ENCODE measurements around the gene CETN3.
"Not testable (repeated sequence)": the region's sequence is repeated elsewhere in the genome, so short reads cannot be mapped to it uniquely, and the experiment has no call there.

CETN3 gene

DNA sequence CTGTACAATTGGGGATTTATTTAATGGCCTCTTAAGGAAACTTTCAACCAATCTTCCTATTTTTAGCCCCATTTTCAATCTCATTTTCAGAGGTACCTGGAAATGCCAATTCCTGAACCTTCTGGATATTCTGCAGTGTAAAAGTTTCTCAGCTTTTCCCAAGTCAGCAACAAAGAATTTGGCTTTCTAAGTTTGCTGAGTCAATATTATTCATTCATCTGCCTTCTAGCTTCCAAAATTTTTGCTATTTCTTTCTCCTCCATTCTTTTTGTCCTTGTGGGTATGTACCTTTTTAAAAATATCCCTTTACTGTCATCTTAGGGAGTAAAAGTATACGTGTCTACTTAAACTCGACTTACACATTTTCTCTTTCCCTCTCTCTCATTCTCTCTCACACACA is 25.7 kb downstream of the CETN3 start:
- no peak for DNase-seq (ENCODE audit: low read depth)

DNA sequence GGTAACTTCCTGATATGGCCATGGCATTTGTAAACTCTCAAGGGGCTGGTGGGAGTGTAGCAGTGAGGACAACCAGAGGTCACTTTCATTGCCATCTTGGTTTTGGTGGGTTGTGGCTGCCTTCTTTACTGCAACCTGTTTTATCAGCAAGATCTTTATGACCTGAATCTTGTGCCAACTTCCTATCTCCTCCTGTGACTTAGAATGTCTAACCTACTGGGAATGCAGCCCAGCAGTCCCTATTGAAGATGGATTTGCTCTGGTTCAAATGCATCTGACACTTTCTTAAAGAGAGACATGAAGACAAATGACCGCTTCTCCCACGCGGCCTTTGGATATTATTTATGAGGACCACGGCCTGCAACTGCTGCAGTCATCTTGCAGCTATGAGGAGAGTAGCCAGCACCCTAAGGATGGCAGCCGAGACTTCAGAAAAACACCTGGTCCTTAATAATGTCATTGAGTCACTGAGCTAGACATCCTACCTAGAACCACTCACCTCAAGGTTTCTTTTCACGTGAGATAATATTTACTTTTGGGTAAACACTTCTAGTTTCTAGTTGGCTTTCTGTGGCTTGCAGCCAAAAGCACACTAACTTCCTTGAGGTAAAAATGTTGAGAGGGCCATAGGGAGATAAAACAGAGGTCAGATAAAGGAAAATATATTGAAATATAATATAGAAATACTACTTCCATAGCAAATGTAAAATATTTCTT is 28.2 kb downstream of the CETN3 start:
- no peak for DNase-seq (ENCODE audit: low read depth)

DNA sequence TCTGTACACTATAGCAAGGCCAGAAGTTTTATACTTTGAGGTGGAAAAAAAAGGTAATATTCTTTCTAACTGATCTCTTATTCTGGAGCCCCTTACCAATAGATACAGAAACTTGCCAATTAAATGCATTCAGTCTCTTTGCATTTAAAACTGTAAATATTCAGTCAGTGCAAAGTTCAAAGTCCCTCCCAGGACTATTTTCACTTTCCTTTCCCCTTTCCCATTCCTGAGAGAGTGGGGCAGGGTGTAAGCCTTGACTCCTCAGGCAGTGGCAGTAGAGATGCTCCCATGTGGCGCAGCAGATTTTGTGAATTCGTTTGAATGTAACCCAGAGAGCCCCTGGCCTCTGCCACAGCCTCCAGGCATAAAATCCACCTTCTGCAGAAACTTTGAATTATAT is 29.9 kb downstream of the CETN3 start:
- DNase-seq (ENCODE audit: low read depth), result no peak

DNA sequence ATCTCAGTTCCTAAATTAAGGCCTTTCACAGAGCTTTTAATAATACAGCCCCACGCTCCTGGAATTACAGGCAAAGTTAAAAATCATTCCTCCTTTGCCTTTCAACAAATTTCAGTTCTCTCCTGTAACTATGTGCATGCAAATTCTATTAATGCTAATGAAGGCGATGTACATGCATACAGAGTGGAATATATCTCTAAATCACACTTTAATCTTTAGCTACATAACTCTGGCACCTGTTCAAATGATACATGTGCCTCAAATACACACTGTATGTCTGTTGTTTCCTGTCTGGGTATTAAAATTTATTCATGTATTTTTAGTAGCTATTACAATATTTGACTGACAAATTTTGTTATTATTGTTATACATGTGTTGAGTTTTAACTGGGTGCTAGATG is 30.8 kb downstream of the CETN3 start:
- DNase-seq (ENCODE audit: low read depth), result no peak

DNA sequence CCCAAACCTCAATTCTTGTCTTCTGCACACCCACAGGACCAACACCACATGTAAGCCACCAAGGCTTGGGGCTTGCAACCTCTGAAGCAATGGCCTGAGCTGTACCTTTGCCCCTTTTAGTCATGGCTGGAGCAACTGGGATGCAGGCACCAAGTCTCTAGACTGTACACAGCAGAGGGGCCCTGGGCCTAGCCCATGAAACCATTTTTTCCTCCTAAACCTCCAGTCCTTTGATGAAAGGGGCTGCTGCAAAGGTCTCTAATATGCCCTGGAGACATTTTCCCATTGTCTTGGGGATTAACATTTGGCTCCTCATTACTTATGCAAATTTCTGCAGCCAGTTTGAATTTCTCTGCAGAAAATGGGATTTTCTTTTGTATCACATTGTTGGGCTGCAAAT is 38.3 kb downstream of the CETN3 start:
- DNase-seq (ENCODE audit: low read depth), result not testable (repeated sequence)

DNA sequence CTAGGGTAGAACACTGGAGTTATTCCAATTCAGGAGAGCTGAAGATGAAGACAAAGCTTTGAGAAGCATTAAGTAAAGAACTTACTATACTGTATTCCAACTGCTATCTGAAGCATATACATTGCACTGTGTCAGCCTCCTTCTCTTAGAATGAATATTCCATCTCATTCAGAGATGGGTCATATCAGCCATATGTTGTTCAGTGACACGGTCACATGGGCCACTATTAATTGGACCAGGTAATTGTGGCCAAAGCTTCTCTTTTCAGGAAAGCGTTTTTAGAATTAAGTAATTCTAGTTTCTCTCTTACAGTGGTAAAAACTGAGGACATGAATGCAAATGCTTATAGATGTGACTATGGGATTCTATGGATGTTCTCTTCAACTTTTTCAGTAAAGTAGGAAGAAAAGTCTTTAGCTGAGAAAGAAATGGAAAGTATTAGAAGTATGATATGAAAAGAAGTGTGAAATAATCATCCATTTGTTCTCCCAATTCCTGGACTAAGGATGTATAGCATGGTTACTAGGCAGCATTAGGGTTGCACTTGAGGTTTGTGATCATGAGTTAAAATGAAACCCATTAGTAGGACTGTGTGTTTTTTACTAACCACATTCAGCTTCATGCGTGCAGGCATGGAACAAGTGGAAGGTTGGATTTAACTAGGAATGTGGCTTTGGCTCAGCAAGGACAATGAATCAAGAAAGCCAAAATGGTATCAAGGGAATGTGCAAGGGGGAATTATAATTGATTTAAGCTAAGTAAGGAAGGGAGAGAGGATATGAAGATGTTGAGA is 40.9 kb downstream of the CETN3 start:
- no peak for DNase-seq (ENCODE audit: low read depth)

DNA sequence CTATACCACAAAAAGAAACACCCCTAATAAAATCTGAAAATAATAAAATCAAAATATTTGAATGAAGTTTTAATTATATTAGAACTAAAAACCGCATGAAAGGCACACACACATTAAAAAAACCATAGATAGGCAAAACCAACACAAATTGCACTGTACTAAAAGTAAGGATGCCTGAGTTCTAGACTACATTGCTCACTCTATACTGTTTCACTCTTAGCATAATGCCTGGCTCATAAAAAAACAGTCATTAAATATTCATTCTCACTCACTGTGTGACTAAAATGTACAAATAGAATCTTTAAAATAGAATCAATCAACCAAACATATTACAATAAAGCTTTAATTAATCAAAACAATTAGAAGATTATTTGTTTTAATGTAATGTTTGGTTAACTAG is 41.7 kb downstream of the CETN3 start:
- no peak for DNase-seq (ENCODE audit: low read depth)

DNA sequence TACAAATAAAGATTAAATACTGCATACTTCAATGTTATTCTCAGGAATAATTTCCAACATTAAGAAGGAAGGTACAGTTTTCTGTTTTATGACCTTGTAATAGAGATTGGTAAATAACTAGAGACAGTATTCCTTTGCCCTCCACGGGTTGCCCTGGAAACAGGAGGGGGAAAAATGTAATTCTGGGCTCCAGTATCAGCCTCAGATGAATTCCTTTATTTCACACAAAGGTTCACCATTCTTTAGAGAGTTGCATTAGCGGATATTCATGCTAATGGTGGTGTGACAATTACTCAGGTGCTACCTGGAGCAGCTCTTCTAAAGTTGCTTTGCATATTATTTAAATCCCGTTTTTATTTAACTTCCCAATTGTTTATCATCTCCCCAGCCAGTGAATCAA is 42.6 kb downstream of the CETN3 start:
- no peak for DNase-seq (ENCODE audit: low read depth)

DNA sequence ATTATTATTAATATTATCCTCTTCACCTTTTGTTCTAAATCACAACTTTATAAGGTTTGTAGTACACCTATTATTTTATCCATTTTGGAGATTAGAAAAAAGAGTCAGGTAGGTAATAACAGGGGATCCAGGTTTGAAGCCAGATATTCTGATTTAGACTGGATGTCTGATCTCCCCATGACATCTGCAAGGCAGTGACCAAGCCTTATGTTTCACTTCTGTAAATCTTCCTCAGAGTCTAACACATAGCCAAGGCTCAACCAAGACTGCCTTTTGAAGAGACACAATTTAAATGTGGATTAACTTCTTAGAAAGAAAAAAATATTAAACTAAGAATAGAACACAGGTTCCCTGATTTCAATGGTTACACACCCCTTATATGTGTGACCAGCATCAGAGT is 44.2 kb downstream of the CETN3 start:
- no peak for DNase-seq (ENCODE audit: low read depth)

DNA sequence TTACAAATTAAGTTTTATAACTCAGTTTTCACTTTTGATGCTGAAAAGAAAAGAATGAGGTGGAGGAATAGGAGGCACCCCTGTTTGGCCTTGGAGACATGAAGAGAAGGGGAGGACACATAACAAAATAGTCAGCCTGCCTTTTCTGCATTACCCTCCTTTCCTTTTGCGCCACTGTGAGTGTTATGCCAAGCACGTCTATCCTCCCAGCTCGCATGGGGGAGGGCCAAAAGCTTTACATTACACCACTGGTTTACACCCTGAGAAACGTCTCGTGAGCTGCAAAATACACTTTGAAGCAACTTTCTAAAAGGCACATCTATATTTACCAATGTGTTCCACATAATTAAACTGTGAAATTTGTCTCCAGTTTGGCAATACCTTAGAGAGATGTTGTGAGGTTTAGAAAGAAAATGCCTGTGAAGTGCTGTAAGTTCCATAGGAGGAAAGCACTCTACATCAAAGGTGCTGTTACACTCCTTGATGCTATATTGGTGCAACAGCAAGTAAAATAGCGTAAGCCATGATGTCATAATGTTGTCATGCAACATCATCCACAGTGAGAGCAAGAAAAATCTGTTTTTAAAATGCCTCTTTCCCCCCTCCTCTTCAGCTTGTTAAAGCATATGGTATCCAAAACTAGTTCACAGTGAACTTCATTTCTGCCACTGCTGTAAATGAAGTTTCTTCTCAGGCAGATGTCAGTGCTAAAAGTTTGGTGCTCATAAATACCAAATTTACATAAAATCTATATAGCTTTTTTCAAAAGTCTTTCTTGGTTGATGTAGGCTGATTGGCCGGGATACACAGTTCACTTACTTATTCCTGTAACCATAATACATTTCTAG is 50.3 kb downstream of the CETN3 start:
- no peak for DNase-seq (ENCODE audit: low read depth)

DNA sequence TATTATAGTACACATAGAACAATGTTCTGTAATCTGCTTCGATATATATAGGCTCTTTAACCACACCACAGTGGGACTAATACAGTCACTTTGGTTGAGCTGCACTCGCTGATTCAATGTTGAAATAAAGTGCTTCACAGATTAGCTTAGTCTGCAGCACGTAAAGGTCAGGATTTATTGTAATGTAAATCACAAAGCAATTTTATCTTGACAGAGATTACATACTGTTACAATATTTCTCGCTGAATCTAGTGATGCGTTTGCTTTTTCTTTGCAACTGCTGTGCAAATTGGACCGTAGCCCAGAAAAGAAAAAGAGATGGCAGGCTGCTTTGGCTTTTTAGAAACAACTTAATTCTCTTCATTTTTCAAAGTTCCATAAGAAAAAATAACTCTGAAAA is 52.9 kb downstream of the CETN3 start:
- no peak for DNase-seq (ENCODE audit: low read depth)

DNA sequence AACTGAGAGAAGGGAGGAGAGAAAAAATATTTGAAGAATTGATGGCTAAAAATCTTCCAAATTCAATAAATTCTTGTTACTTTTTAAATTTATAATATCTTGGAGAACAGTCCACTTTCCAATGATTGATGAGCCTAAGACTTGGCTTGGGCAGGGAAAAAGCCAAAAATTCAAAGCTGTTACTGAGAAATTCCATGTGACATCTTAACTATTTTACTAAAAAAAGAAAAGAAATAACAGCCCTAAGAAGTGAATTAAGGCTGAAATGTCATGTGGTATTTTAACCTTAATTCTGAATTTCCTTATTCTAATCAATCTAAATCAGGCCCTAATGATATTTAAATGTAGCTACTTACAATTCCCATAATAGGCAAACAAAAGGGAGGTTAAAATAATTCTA is 53.4 kb downstream of the CETN3 start:
- DNase-seq (ENCODE audit: low read depth), result no peak

DNA sequence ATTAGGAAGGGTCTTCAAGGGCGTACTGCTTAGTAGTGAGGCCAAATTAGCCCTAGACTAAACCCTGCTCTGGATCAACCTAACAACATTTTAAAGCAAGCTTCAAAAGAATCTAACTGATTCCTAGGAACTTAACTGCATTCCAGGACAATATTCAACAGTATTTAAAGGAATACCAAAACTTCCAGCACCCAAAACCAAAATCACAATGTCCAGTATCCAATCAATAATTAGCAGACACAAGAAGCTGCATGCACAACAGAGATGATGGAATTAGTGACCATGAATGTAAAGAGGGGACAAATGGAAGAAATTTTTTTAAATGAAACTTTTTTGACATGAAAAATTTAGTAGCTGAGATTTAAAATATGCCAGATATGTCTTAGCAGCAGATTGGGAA is 53.9 kb downstream of the CETN3 start:
- DNase-seq (ENCODE audit: low read depth), result no peak

DNA sequence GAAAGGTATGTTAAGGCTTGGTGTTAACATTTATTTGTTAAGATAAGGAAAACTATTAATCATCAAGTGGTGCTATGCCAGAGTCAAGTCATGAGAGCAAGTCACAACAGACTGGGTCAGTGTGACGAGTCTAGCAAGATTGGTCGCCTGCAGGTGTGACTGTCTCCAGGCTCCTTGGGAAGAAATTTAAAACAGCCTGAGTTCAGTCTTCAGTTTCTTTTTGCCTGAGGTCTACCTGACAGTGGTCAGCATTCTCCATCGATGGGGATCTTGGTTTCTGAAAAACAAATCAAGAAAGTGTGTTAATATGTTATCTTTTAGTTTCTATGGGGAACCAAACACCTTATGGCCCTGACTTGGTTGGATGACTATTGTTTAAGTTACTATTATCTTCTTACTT is 56.3 kb downstream of the CETN3 start:
- DNase-seq (ENCODE audit: low read depth), result no peak

DNA sequence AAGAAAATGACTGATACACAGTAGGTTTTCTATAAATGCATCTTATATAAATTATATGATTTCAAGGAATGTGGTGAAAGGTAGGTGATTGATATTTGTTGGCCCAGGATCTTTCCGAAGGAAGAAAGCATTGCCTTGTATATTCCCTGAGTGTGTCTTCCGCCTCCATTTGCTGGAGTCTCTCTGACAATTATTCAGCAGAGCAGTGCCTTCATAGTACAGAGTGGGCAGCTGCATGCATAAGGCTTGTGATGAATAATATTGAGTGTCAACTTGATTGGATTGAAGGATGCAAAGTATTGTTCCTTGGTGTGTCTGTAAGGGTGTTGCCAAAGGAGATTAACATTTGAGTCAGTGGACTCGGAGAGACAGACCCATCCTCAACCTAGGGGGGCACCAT is 58.5 kb downstream of the CETN3 start:
- DNase-seq (ENCODE audit: low read depth), result no peak

DNA sequence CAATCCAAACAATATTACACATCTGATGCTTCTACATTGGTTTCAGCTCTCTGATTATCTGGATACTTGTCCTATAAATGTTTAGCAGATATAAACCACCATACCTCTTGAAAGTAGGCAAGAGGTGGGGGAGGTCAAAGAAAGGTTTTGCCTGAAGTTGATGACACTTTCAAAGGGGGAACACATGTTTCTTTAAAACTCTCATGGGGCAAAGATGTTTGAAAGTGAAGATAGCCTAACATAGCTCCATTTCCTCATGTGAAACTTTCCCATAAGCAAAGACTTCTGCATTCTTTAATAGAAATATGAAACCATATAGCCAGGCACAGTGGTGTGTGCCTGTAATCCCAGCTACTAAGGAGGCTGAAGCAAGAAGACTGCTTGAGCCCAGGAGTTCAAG is 62.1 kb downstream of the CETN3 start:
- no peak for DNase-seq (ENCODE audit: low read depth)

DNA sequence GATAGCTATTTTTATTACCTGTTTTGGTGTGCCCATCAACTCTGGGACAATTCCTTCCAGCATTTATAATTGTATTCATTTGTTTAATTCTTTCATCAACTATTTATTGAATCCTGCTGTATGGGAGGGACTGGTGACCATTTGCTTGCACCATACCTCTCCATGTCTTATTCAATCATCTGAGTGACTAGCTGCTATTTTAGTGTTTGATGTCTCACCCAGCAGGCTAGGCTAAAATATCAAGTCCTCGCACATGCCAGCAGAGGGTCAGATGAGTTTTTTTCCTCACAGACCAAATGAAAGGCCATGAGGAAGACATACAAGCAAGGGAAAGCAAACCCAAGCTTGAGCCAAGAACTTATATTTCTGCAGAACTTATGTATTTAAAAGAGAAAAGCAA is 63.9 kb downstream of the CETN3 start:
- DNase-seq (ENCODE audit: low read depth), result no peak

DNA sequence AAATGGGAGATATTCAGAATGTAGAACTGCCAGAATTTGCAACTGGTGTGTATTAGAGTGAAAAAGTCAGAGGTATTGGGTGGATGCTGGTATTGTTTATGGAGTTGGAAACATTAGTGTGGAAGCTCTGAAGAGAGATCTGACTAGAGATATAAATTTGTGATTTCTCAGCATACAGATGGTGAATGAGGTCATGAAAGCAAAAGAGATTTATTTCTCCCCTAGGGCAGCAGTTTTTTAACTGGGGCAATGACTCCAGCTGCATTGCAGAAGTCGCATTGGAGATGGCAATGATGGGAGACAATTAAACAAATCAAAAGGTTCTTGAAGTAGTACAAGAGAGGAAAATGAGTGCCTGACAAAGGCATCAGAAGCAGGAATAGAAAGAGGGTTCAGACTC is 64.9 kb downstream of the CETN3 start:
- no peak for DNase-seq (ENCODE audit: low read depth)

DNA sequence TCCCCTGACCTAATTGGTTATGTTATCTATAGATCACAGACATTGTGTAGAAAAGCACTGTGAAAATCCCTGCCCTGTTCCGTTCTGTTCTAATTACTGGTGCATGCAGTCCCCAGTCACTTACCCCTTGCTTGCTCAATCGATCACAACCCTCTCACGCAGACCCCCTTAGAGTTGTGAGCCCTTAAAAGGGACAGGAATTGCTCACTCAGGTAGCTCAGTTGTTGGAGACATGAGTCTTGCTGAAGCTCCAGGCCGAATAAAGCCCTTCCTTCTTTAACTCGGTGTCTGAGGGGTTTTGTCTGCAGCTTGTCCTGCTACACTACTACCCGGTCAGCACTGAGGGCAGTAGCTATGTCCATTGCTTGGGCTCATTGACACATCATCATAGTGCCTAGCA is 65.8 kb downstream of the CETN3 start:
- not testable (repeated sequence) for DNase-seq (ENCODE audit: low read depth)

DNA sequence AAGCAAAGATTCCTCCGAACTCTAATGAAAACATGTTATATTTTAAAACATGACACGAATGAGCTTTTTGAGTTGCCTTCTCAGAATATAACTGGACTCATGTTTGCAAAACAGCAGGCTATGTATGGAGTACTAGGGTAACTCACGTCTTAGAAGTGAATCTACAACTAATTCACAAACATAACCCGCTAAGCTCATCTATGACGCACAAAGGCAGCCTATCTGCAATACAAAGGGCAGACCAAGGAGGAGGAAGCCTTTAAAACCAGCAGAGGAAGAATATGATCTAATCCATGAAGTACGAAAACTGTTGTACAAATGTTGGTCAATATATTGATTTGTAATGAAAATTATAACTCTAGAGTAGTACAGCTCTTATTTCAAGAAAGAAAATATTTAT is 67.0 kb downstream of the CETN3 start:
- DNase-seq (ENCODE audit: low read depth), result no peak

Measured in GM04504 (cell line).